Right renal cortex interstitium (tissue), 3 donors: ENCODE data around the gene SLC25A24. TPM values are rescaled to one million over a fixed set of nuclear protein-coding genes. Genes with fewer than 3 reads are reported as not detected.
"Not testable (repeated sequence)": the region's sequence is repeated elsewhere in the genome, so short reads cannot be mapped to it uniquely, and the experiment has no call there.

ENCODE experiments used
- DNase-seq, 3 donors: peaks; one replicate each; pipeline ENCODE4 v3.0.0-alpha.2; 2013; ENCODE audit warnings: low read depth in 3 of 3, low spot score in 2 of 3
- polyA plus RNA-seq, 3 donors: library from polyadenylated mRNA; unstranded; fragments of 120-200 nt; gene quantifications; one replicate each; pipeline ENCODE4 v1.2.1, GENCODE V29; 2013; ENCODE audit not compliant: insufficient read length in 3 of 3

SLC25A24 gene
- polyA plus RNA-seq, 3 donors, result 56.6 to 62.0 (median 59.7) TPM

DNA sequence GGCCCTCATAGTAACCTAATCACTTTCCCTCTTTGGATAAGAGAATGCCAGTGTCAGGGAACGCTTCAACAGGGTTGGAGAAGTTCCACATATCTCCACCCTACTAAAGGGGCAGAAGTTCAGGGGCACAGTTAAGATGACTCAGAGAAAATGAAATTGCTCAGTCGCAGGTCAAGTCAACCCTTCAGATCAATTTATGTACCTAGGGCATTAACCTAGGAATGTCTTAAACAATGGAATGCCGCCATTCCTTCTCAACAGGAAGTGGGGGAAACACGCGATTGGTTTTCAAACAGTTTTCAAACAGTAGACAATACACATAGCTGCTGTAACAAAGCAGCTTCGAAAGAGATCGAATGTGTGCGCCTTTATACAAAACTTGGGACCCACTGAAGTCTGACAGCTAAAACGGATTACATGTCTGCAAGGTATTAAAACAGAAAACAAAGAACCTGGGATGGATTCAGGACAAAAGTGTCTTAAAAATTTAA, 897 bp downstream of the SLC25A24 start:
- DNase-seq, result peak; percentile 40 to 41 (median 40)

GRCh38 chr1:108194051-108194450, 6.1 kb downstream of the SLC25A24 start:
- DNase-seq, result no peak

DNA sequence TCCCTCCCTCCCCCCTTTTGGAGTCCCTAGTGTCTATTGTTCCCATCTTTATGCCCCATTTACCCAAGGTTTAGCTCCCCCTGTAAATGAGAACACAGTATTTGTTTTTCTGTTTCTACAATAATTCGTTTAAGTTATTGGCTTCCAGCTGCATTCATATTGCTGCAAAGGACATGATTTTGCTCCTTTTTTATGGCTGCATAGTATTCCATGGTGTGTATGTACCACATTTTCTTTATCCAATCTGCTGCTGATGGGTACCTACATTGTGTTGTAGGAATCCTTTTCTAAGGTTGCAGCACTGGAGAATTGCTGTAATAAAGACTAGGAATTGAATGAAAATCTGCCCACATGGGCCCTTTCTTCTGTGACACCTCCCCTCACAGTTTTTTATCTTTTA, 6.8 kb downstream of the SLC25A24 start:
- no peak for DNase-seq

GRCh38 chr1:108192581-108192980, 7.6 kb downstream of the SLC25A24 start:
- no peak for DNase-seq

GRCh38 chr1:108190686-108191416, 9.3 kb downstream of the SLC25A24 start:
- DNase-seq, result no peak

DNA sequence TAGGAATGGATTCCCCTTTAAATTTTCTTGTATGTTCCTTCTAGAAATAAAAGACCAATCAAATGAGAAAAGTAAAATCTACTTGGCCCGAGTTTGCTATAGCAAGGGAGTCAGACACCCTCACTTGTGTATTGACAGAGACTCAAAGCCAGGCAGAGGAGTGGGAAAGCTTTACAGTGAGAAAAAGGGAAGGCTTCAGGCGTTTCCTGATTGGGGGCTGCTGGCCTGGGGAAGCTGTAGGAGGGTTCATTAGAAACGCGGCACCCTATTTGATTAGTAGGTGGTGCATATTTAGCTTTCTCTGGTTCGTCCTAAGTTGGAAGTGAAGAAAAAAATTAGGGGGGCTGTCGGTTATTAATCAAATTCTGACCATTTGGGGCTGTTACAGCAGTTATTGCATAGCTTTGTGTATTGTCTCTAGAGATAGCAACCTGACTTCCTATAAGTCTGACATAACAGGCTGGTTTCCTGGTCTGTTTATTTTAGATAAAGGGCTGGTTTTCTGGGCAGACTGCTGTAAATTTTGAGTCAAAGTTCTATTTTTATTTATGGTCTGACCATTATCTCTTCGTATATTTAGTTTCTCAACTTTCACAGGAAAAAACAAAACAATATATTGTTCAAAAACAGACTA, 10.0 kb downstream of the SLC25A24 start:
- no peak for DNase-seq

DNA sequence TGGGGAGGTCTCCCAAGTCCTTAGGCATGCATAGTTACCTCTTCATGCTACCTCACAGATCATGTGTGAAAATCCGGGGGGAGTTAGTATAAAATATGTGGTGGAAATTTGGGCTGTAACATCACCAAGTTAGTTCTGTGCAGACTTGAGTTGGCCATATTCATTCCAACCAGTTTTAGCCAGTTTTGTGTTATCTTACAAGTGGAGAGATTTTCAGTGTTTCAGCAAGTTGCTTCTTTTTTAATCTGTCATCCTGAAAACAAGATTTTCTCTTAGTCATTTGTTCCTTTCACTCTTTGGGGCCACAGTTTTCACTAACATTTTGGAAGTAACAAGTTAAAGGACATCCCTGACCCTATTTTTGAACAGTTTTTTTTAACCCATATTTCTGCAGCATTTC, 11.3 kb downstream of the SLC25A24 start:
- no peak for DNase-seq

- DNase-seq, result no peak
Observed at GRCh38 chr1:108182959-108183700, 17.0 kb downstream of the SLC25A24 start.

DNA sequence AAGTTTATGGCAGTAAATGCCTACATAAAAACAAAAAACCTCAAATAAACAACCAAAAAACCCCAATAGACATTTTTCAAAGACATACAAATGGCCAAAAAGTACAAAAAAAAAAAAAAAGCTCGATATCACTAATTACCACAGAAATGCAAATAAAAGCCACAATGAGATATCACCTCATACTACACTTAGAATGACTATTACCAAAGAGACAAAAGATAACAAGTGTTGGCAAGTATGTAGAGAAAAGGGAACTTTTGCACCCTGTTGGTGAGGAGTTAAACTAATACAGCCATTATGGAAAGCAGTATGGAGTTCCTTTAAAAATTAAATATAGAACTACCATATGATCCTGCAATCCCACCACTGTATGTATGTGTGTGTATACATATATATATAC, 21.1 kb downstream of the SLC25A24 start:
- no peak for DNase-seq

GRCh38 chr1:108162409-108162808, 37.7 kb downstream of the SLC25A24 start:
- not testable (repeated sequence) for DNase-seq

GRCh38 chr1:108159951-108160350, 40.2 kb downstream of the SLC25A24 start:
- DNase-seq, result not testable (repeated sequence)

GRCh38 chr1:108158893-108159453, 41.2 kb downstream of the SLC25A24 start:
- no peak for DNase-seq

- no peak for DNase-seq
Observed at GRCh38 chr1:108154314-108154713, 45.8 kb downstream of the SLC25A24 start.

- no peak for DNase-seq
Observed at GRCh38 chr1:108152782-108153222, 47.3 kb downstream of the SLC25A24 start.

- no peak for DNase-seq
Observed at GRCh38 chr1:108151548-108151947, 48.6 kb downstream of the SLC25A24 start.

- no peak for DNase-seq
Observed at GRCh38 chr1:108149796-108150467, 50.2 kb downstream of the SLC25A24 start.

DNA sequence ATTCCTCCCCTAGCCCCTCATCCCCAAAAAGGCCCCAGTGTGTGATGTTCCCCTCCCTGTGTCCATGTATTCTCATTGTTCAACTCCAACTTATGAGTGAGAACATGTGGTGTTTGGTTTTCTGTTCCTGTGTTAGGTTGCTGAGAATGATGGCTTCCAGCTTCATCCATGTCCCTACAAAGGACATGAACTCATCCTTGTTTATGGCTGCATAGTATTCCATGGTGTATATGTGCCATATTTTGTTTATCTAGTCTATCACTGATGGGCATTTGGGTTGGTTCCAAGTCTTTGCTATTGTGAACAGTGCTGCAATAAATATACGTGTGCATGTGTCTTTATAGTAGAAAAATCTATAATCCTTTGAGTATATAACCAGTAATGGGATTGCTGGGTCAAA, 55.6 kb downstream of the SLC25A24 start:
- DNase-seq, result not testable (repeated sequence)

DNA sequence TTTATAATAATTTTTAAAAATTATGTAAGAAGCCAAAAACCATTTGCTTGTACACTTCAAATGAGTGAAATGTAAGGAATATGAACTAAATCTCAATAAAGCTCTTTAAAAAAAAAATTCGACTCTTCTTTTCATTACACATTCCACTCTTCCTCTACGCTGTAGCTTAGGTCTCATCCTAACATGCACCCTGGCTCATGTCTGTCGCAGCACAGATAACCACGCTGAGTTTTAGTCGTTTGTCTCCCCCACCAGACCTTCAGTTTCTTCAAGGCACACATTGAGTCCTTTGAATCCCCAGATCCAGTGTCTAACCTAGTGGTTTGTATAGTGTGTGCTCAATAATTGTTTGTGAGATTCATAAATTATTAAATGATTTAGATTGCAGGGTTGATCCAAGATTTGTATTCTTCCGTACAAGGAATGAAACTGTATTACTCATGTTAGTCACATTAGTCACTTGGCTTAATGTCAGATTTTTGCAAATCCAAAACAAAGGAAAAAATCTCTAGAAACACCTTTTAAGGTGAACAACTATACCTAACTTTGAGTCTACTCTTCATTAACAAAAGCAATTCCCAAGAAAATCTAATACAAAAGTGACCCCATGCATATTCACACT, 57.3 kb downstream of the SLC25A24 start:
- no peak for DNase-seq

DNA sequence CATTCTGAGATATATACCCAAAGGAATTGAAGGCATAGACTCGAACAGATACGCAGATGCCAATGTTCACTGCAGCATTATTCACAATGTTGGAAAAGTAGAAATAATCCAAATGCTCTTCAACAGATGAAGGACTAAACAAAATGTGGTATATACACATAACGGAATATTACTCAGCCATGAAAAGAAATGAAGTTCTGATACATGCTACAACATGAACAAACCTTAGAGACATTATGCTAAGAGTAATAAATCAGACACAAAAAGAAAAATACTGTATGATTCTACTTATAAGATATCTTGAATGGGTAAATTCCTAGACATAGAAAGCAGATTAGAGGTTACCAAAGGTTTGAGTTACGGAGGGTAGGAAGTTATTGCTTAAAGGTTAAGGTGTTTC, 57.9 kb downstream of the SLC25A24 start:
- DNase-seq, result no peak

DNA sequence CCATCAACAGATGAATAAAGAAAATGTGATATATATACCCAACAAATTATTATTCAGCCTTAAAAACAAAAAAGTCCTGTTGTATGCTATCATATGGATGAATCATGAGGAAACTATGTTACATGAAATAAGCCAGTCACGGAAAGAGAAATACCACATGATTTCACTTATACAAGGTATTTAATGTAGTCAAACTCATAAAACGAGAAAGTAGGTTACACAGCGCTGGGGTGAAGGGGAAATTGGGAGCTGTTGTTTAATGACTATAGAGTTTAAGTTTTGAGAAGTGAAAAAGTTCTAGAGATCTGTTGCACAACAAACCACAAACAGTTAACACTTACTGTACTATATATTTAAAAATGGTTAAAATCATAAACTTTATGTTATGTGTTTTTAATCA, 58.5 kb downstream of the SLC25A24 start:
- no peak for DNase-seq
